ENCODE results near the gene MYL9. TPM values are rescaled to one million over a fixed set of nuclear protein-coding genes. Genes with fewer than 3 reads are reported as not detected.

Gene MYL9
- polyA plus RNA-seq, 2 of the 4 experiments (the other 2 are of a cell fraction), result 2.2 to 29.5 TPM

- TF ChIP-seq RARB (CRISPR knock-in tag; IDR thresholded peaks at IDR 0.05), result no peak
- TF ChIP-seq ZNF302 (CRISPR knock-in tag; IDR thresholded peaks at IDR 0.05), result no peak
- TF ChIP-seq BCL3 (IDR thresholded peaks at IDR 0.05), result no peak
- no peak for TF ChIP-seq FOSB (CRISPR knock-in tag; IDR thresholded peaks at IDR 0.05)
- no peak for TF ChIP-seq HOXB13 (CRISPR knock-in tag; IDR thresholded peaks at IDR 0.05; ENCODE audit: low read depth)
- TF ChIP-seq RCOR1 (IDR thresholded peaks at IDR 0.05; ENCODE audit: low read depth, low read length), result no peak
- no peak for TF ChIP-seq HES2 (IDR thresholded peaks at IDR 0.05)
- TF ChIP-seq FOSL2 (IDR thresholded peaks at IDR 0.05), result no peak
- no peak for TF ChIP-seq FOSL2 (CRISPR knock-in tag; IDR thresholded peaks at IDR 0.05)
- TF ChIP-seq CEBPB (IDR thresholded peaks at IDR 0.05), result no peak
These were observed 42.7 kb upstream of the MYL9 start (continued) for GRCh38 chr20:36498386-36499179.

DNA sequence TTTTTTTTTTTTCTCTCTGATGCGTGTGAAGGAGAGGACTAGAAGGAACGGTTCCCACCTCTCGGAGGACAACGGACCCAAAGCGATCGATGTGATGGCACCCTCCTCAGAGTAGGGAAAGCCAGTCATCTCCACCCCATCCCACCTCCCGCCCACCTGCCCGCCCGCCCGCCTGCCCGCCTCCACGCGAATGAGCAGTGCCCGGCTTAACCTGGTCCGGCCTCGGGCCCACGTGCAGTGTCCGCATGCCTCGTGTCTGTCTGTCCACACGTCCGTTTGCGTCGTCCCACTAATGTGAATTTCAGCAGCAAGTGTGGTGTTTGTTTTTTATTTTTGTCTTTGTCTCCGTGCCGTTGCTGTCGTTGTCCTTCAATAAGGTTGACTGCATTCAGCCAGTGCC, 42.1 kb upstream of the MYL9 start:
- H3K9me3 ChIP-seq, result no peaks in the 10 kb centered on the region
- CTCF ChIA-PET, result no interaction called here
- TF ChIP-seq RAD21 (conservative IDR thresholded peaks at IDR 0.05 in 1 of 2, IDR thresholded peaks at IDR 0.05 in 1 of 2) (no peak), FOSB (CRISPR knock-in tag; IDR thresholded peaks at IDR 0.05) (no peak), SREBF2 (IDR thresholded peaks at IDR 0.05) (no peak), EHMT2 (IDR thresholded peaks at IDR 0.05; ENCODE audit: low read depth) (no peak), ESRRA (IDR thresholded peaks at IDR 0.05; ENCODE audit: borderline replicate concordance, low read length) (no peak), HOXA7 (CRISPR knock-in tag; IDR thresholded peaks at IDR 0.05) (no peak), HES2 (IDR thresholded peaks at IDR 0.05) (no peak), FOXS1 (CRISPR knock-in tag; IDR thresholded peaks at IDR 0.05) (no peak)
- TF ChIP-seq, protein P1, sequence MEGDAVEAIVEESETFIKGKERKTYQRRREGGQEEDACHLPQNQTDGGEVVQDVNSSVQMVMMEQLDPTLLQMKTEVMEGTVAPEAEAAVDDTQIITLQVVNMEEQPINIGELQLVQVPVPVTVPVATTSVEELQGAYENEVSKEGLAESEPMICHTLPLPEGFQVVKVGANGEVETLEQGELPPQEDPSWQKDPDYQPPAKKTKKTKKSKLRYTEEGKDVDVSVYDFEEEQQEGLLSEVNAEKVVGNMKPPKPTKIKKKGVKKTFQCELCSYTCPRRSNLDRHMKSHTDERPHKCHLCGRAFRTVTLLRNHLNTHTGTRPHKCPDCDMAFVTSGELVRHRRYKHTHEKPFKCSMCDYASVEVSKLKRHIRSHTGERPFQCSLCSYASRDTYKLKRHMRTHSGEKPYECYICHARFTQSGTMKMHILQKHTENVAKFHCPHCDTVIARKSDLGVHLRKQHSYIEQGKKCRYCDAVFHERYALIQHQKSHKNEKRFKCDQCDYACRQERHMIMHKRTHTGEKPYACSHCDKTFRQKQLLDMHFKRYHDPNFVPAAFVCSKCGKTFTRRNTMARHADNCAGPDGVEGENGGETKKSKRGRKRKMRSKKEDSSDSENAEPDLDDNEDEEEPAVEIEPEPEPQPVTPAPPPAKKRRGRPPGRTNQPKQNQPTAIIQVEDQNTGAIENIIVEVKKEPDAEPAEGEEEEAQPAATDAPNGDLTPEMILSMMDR (IDR thresholded peaks at IDR 0.05), result no peak
- TF ChIP-seq, protein P2, sequence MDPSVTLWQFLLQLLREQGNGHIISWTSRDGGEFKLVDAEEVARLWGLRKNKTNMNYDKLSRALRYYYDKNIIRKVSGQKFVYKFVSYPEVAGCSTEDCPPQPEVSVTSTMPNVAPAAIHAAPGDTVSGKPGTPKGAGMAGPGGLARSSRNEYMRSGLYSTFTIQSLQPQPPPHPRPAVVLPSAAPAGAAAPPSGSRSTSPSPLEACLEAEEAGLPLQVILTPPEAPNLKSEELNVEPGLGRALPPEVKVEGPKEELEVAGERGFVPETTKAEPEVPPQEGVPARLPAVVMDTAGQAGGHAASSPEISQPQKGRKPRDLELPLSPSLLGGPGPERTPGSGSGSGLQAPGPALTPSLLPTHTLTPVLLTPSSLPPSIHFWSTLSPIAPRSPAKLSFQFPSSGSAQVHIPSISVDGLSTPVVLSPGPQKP (IDR thresholded peaks at IDR 0.05; ENCODE audit: low read depth, low read length), result no peak
- H3K4me3 ChIP-seq, result no peak overlapping the region
- DNase-seq (ENCODE audit: low read depth in 1 of 2, low spot score in 1 of 2) (no peak), FAIRE-seq (no peak), ATAC-seq (no peak)
- H3K27ac ChIP-seq, result no peak overlapping the region
- POLR2A ChIA-PET, result no interaction called here
- H3K4me1 ChIP-seq, result no peaks in the 10 kb centered on the region
- WGBS (ENCODE audit: missing lambda C conversion rate), result 92% methylated on average over 24 of the region's 26 CpGs
- no peak overlapping the region for H3K4me2 ChIP-seq

Data from A549 (cell line).